Measurements from ENCODE around the gene TVP23C. TPM values are rescaled to one million over a fixed set of nuclear protein-coding genes. Genes with fewer than 3 reads are reported as not detected.
"Not testable (repeated sequence)": the region's sequence is repeated elsewhere in the genome, so short reads cannot be mapped to it uniquely, and the experiment has no call there.

Gene TVP23C
- total RNA-seq (ENCODE audit: low replicate concordance) = 15.1 and 26.8 TPM in 2 replicates
- long read RNA-seq, partial matches to known transcripts = 1 of 6 reads
- long read RNA-seq, other reads (novel, unspliced or antisense) = 5 of 6 reads

GRCh38 chr17:15563375-15563857, at the start of gene TVP23C:
Gene TVP23C, minus strand, starts transcription at chr17:15563483. Its CDS starts 35 bp downstream, at chr17:15563448.
- peak within 1 kb of the TSS; percentile 95 for H3K27ac Mint-ChIP-seq
- H3K9me3 Mint-ChIP-seq; H3K4me1 Mint-ChIP-seq (ENCODE audit: unreplicated experiment); H3K27me3 Mint-ChIP-seq: not testable (repeated sequence)
- DNase-seq (ENCODE audit: extremely low spot score, unreplicated experiment) = peak; percentile 84
- peaks cover 17% of the 10 kb centered on the region for H3K36me3 Mint-ChIP-seq
- peak within 1 kb of the TSS; percentile 98 for H3K4me3 Mint-ChIP-seq

- H3K27me3 Mint-ChIP-seq; DNase-seq (ENCODE audit: extremely low spot score, unreplicated experiment); H3K4me1 Mint-ChIP-seq (ENCODE audit: unreplicated experiment); H3K36me3 Mint-ChIP-seq; H3K27ac Mint-ChIP-seq; H3K4me3 Mint-ChIP-seq; H3K9me3 Mint-ChIP-seq: not testable (repeated sequence)
Observed at GRCh38 chr17:15592960-15593359, 29.7 kb upstream of the TVP23C start.

- not testable (repeated sequence) for DNase-seq (ENCODE audit: extremely low spot score, unreplicated experiment); H3K36me3 Mint-ChIP-seq; H3K9me3 Mint-ChIP-seq; H3K27ac Mint-ChIP-seq; H3K4me1 Mint-ChIP-seq (ENCODE audit: unreplicated experiment); H3K27me3 Mint-ChIP-seq; H3K4me3 Mint-ChIP-seq
Observed at GRCh38 chr17:15591986-15592385, 28.7 kb upstream of the TVP23C start.

GRCh38 chr17:15590844-15591243, 27.6 kb upstream of the TVP23C start:
- not testable (repeated sequence) for H3K4me1 Mint-ChIP-seq (ENCODE audit: unreplicated experiment); DNase-seq (ENCODE audit: extremely low spot score, unreplicated experiment); H3K36me3 Mint-ChIP-seq; H3K27me3 Mint-ChIP-seq; H3K4me3 Mint-ChIP-seq; H3K9me3 Mint-ChIP-seq; H3K27ac Mint-ChIP-seq

- DNase-seq (ENCODE audit: extremely low spot score, unreplicated experiment); H3K27ac Mint-ChIP-seq; H3K27me3 Mint-ChIP-seq; H3K36me3 Mint-ChIP-seq; H3K9me3 Mint-ChIP-seq; H3K4me1 Mint-ChIP-seq (ENCODE audit: unreplicated experiment); H3K4me3 Mint-ChIP-seq: not testable (repeated sequence)
Observed at GRCh38 chr17:15589544-15590536, 26.6 kb upstream of the TVP23C start.

GRCh38 chr17:15588017-15588416, 24.7 kb upstream of the TVP23C start:
- DNase-seq (ENCODE audit: extremely low spot score, unreplicated experiment); H3K27me3 Mint-ChIP-seq; H3K4me1 Mint-ChIP-seq (ENCODE audit: unreplicated experiment); H3K36me3 Mint-ChIP-seq; H3K9me3 Mint-ChIP-seq; H3K4me3 Mint-ChIP-seq; H3K27ac Mint-ChIP-seq: not testable (repeated sequence)

GRCh38 chr17:15583313-15583712, 20.0 kb upstream of the TVP23C start:
- H3K4me3 Mint-ChIP-seq; H3K4me1 Mint-ChIP-seq (ENCODE audit: unreplicated experiment); H3K27ac Mint-ChIP-seq; H3K9me3 Mint-ChIP-seq; H3K36me3 Mint-ChIP-seq; H3K27me3 Mint-ChIP-seq; DNase-seq (ENCODE audit: extremely low spot score, unreplicated experiment): not testable (repeated sequence)

GRCh38 chr17:15581462-15581861, 18.2 kb upstream of the TVP23C start:
- not testable (repeated sequence) for H3K4me3 Mint-ChIP-seq; H3K27ac Mint-ChIP-seq; H3K27me3 Mint-ChIP-seq; H3K9me3 Mint-ChIP-seq; H3K4me1 Mint-ChIP-seq (ENCODE audit: unreplicated experiment); H3K36me3 Mint-ChIP-seq; DNase-seq (ENCODE audit: extremely low spot score, unreplicated experiment)

GRCh38 chr17:15576848-15577247, 13.6 kb upstream of the TVP23C start:
- not testable (repeated sequence) for H3K4me1 Mint-ChIP-seq (ENCODE audit: unreplicated experiment); H3K27me3 Mint-ChIP-seq; H3K9me3 Mint-ChIP-seq; H3K27ac Mint-ChIP-seq; H3K4me3 Mint-ChIP-seq; DNase-seq (ENCODE audit: extremely low spot score, unreplicated experiment); H3K36me3 Mint-ChIP-seq

GRCh38 chr17:15574660-15575059, 11.4 kb upstream of the TVP23C start:
- not testable (repeated sequence) for H3K36me3 Mint-ChIP-seq; H3K9me3 Mint-ChIP-seq; H3K4me3 Mint-ChIP-seq; H3K4me1 Mint-ChIP-seq (ENCODE audit: unreplicated experiment); DNase-seq (ENCODE audit: extremely low spot score, unreplicated experiment); H3K27ac Mint-ChIP-seq
- peaks cover 11% of the 10 kb centered on the region for H3K27me3 Mint-ChIP-seq

GRCh38 chr17:15573870-15574269, 10.6 kb upstream of the TVP23C start:
- H3K4me1 Mint-ChIP-seq (ENCODE audit: unreplicated experiment); H3K4me3 Mint-ChIP-seq; H3K9me3 Mint-ChIP-seq; DNase-seq (ENCODE audit: extremely low spot score, unreplicated experiment); H3K27ac Mint-ChIP-seq; H3K36me3 Mint-ChIP-seq: not testable (repeated sequence)
- H3K27me3 Mint-ChIP-seq = peaks cover 11% of the 10 kb centered on the region

GRCh38 chr17:15562613-15563374, 489 bp downstream of the TVP23C start:
- H3K27me3 Mint-ChIP-seq; H3K9me3 Mint-ChIP-seq; DNase-seq (ENCODE audit: extremely low spot score, unreplicated experiment); H3K4me1 Mint-ChIP-seq (ENCODE audit: unreplicated experiment): not testable (repeated sequence)
- peak overlapping the region; percentile 95 for H3K27ac Mint-ChIP-seq
- peak overlapping the region; percentile 98 for H3K4me3 Mint-ChIP-seq
- peaks cover 17% of the 10 kb centered on the region for H3K36me3 Mint-ChIP-seq

GRCh38 chr17:15561439-15561838, 1.8 kb downstream of the TVP23C start:
- H3K9me3 Mint-ChIP-seq; H3K27me3 Mint-ChIP-seq; H3K4me1 Mint-ChIP-seq (ENCODE audit: unreplicated experiment); H3K27ac Mint-ChIP-seq; DNase-seq (ENCODE audit: extremely low spot score, unreplicated experiment); H3K4me3 Mint-ChIP-seq: not testable (repeated sequence)
- peaks cover 23% of the 10 kb centered on the region for H3K36me3 Mint-ChIP-seq

Measured in type B pancreatic cell (in vitro differentiated cells).